Osteoblast (primary cell): ENCODE measurements around the gene ART3. TPM values are rescaled to one million over a fixed set of nuclear protein-coding genes. Genes with fewer than 3 reads are reported as not detected.

ENCODE experiments used
- DNase-seq: peaks from one replicate; pipeline ENCODE4 v3.0.0; 2011; ENCODE audit warnings: low spot score, mixed read lengths; ENCODE audit not compliant: insufficient read length; ENCODE audit errors: missing footprints
- H2AFZ ChIP-seq: 2 replicates; pipeline ENCODE4 v1.6.0; 2011; ENCODE audit warnings: mild to moderate bottlenecking, low read length
- H3K27ac ChIP-seq: 2 replicates; pipeline ENCODE4 v1.5.1; 2011; ENCODE audit warnings: mild to moderate bottlenecking, low read depth, low read length, moderate library complexity
- H3K27me3 ChIP-seq: 2 replicates; pipeline ENCODE4 v1.6.0; 2012; ENCODE audit warnings: mild to moderate bottlenecking, control low read depth, inconsistent platforms, low read length, moderate library complexity; ENCODE audit not compliant: insufficient read depth
- H3K36me3 ChIP-seq: 2 replicates; pipeline ENCODE4 v1.5.1; 2011; ENCODE audit warnings: mild to moderate bottlenecking, low read length, control low read depth, moderate library complexity; ENCODE audit not compliant: insufficient read depth
- H3K4me1 ChIP-seq: 2 replicates; pipeline ENCODE4 v1.5.1; 2011; ENCODE audit warnings: mild to moderate bottlenecking, low read length, control low read depth, moderate library complexity; ENCODE audit not compliant: insufficient read depth
- H3K4me2 ChIP-seq: 2 replicates; pipeline ENCODE4 v1.6.0; 2011; ENCODE audit warnings: mild to moderate bottlenecking, low read length; ENCODE audit not compliant: insufficient read depth
- H3K4me3 ChIP-seq: fragments of 200-600 bp; sonication (generic); 3 replicates; pipeline ENCODE4 v1.5.1; 2012; ENCODE audit warnings: mild to moderate bottlenecking, low read length, inconsistent platforms; ENCODE audit not compliant: insufficient read depth
- H3K79me2 ChIP-seq: 2 replicates; pipeline ENCODE4 v1.6.0; 2012; ENCODE audit warnings: mild to moderate bottlenecking, low read length, control low read depth, inconsistent platforms; ENCODE audit not compliant: insufficient read depth
- H3K9me3 ChIP-seq: 2 replicates; pipeline ENCODE4 v1.5.1; 2011; ENCODE audit warnings: low read depth, low read length, control low read depth
- H4K20me1 ChIP-seq: 2 replicates; pipeline ENCODE4 v1.6.0; 2012; ENCODE audit warnings: mild to moderate bottlenecking, low read length, control low read depth; ENCODE audit not compliant: insufficient read depth
- CTCF ChIP-seq: IDR thresholded peaks from 2 replicates; pipeline ENCODE4 v1.5.1; 2011; ENCODE audit warnings: mild to moderate bottlenecking, low read depth, low read length, moderate library complexity; ENCODE audit errors: extremely low read depth
- total RNA-seq: library from RNA; depleted of rRNA; stranded (reverse); fragments of >200 nt; gene quantifications from 2 replicates; pipeline ENCODE4 v1.2.3, GENCODE V29; 2012

ART3 gene
- total RNA-seq, 1 donor, result under 0.01 TPM

DNA sequence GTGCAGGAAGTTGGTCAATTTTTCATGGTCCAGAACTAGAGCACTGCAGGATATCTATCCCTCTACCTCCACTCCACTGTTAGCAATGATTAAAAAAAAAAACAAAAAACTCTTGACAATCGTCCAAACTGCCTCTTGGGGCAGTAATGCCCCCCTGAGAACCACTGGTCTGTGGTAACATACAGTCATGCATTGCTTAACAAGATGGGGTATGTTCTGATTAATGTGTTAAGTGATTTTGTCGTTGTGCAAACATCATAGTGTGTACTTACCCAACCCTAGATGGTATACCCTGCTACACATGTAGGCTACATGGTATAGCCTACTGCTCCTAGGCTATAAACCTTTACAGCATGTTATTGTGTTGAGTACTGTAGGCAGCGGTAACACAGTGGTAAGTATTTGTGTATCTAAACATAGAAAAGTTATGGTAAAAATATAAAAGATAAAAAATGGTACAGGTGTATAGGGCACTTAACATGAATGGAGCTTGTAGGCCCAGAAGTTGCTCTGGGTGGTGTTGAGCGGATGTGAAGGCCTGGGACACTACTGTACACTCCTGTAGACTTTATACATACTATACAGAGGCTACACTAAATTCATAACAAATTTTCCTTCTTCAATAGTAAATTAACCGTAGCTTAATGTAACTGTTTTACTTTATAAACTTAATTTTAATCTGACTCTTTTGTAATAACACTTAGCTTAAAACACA lies 34.1 kb downstream of the ART3 start:
- Histone ChIP-seq H3K27me3 (peaks cover 2% of the 10 kb centered on the region), H4K20me1 (no peaks in the 10 kb centered on the region), H3K36me3 (peaks cover 7% of the 10 kb centered on the region), H2AFZ (no peak overlapping the region), H3K9me3 (no peaks in the 10 kb centered on the region), H3K4me3 (no peak overlapping the region), H3K4me1 (no peaks in the 10 kb centered on the region), H3K27ac (no peak overlapping the region), H3K4me2 (no peak overlapping the region), H3K79me2 (no peaks in the 10 kb centered on the region)
- TF ChIP-seq CTCF, result no peak
- DNase-seq, result no peak

DNA sequence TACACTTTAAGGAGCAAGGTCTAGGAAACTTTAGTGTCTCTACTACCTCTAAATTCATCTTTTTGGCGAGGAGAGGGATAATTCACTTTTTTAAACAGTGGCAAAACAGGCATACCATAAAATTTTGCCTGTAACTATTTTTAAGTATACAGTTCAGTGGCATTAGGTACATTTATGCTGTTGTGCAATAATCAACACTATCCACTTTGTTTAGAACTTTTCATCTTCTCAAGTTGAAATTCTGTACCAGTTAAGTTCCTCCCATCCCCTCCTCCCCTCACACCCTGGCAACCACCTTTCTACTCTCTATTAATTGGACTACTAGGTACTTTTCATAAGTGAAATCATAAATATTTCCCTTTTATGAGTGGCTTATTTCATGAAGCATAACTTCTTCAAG lies 42.3 kb downstream of the ART3 start:
- Histone ChIP-seq H3K4me1 (no peaks in the 10 kb centered on the region), H4K20me1 (no peaks in the 10 kb centered on the region), H3K27ac (no peak overlapping the region), H3K27me3 (no peaks in the 10 kb centered on the region), H2AFZ (no peak overlapping the region), H3K36me3 (peaks cover 34% of the 10 kb centered on the region), H3K79me2 (no peaks in the 10 kb centered on the region), H3K9me3 (no peaks in the 10 kb centered on the region), H3K4me2 (no peak overlapping the region), H3K4me3 (no peak overlapping the region)
- DNase-seq, result no peak
- TF ChIP-seq CTCF, result no peak

GRCh38 chr4:76117536-76117935 lies 43.0 kb downstream of the ART3 start:
- Histone ChIP-seq H3K4me1 (no peaks in the 10 kb centered on the region), H2AFZ (no peak overlapping the region), H3K9me3 (no peaks in the 10 kb centered on the region), H3K27ac (no peak overlapping the region), H4K20me1 (no peaks in the 10 kb centered on the region), H3K79me2 (no peaks in the 10 kb centered on the region), H3K4me3 (no peak overlapping the region), H3K36me3 (peaks cover 38% of the 10 kb centered on the region), H3K4me2 (no peak overlapping the region), H3K27me3 (no peaks in the 10 kb centered on the region)
- no peak for DNase-seq
- TF ChIP-seq CTCF, result no peak

DNA sequence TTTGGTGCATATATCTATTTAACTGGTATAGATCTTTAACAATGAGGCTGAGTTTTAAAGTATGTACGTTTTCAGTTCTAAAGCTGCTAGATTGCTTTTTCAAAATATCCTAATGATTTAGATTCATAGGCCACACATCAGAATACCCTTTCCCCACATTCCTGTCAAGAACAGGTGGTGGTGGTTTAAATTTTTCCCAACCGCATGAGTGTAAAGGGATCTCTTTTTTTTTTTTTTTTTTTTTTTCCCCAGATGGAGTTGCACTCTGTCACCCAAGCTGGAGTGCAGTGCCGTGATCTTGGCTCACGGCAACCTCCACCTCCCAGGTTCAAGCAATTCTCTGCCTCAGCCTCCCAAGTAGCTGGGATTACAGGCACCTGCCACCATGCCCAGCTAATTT lies 45.7 kb downstream of the ART3 start:
- H3K79me2 ChIP-seq, result no peaks in the 10 kb centered on the region
- no peak for TF ChIP-seq CTCF
- H3K4me2 ChIP-seq, result no peak overlapping the region
- no peak overlapping the region for H3K27ac ChIP-seq
- H3K36me3 ChIP-seq, result peaks cover 34% of the 10 kb centered on the region
- H2AFZ ChIP-seq, result no peak overlapping the region
- no peak for DNase-seq
- H4K20me1 ChIP-seq, result no peaks in the 10 kb centered on the region
- no peaks in the 10 kb centered on the region for H3K4me1 ChIP-seq
- no peaks in the 10 kb centered on the region for H3K27me3 ChIP-seq
- H3K4me3 ChIP-seq, result no peak overlapping the region
- H3K9me3 ChIP-seq, result no peaks in the 10 kb centered on the region
